GM21528 (cell line): ENCODE results near the gene MT1B.
A peak's percentile ranks its signal among the peaks of the same experiment; 100 is the strongest.
"Not testable (repeated sequence)": the region's sequence is repeated elsewhere in the genome, so short reads cannot be mapped to it uniquely, and the experiment has no call there.

Source experiments
- ATAC-seq: cut with Tn5 transposase; IDR thresholded peaks from one replicate; pipeline ENCODE4 v1.9.1; 2021; ENCODE audit warnings: mild to moderate bottlenecking, moderate library complexity; ENCODE audit not compliant: unreplicated experiment, low FRiP score

MT1B gene

DNA sequence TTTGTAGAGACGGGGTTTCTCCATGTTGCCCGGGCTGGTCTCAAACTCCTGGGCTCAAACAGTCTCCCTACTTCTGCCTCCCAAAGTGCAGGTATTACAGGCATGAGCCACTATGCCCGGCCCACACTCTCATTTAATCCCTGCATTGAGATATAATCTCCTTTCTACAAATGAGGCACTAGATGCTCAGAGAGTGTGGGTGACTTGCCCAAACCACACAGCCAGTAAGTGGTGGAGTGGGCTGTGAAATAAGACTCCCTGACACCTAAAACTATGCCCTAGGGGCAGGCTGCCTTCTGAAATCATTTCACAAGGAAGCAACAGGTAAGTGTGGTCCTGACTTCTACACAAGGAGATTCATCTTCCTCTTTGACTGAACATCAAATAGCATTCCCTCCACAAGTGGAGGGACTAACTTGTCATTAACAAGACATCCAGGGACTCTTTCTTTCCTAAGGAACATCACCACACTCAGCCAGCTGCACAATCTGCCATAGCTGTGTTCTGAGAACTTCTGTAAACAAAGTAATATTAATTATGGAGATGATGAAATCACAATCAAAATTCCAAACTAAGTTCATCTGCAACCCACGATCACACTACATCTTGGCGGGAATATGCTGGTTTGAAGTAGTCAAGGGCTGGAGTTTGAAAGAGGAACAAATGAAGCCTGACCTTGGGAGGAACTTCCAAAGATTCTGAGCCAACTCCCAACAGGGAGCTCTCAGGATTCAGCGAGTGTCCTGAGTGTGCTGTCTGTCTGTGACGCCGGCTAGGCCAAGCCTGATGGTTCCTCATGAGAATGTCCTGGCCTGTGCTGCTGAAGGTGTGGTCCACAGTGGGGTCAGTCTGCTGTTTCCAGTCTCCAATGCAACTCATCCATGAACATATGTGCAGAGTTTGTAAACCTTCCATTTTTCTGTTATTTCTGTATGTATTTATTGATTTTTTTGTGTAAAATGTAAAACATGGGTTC is 13.9 kb downstream of the MT1B start:
- ATAC-seq, result not testable (repeated sequence)

DNA sequence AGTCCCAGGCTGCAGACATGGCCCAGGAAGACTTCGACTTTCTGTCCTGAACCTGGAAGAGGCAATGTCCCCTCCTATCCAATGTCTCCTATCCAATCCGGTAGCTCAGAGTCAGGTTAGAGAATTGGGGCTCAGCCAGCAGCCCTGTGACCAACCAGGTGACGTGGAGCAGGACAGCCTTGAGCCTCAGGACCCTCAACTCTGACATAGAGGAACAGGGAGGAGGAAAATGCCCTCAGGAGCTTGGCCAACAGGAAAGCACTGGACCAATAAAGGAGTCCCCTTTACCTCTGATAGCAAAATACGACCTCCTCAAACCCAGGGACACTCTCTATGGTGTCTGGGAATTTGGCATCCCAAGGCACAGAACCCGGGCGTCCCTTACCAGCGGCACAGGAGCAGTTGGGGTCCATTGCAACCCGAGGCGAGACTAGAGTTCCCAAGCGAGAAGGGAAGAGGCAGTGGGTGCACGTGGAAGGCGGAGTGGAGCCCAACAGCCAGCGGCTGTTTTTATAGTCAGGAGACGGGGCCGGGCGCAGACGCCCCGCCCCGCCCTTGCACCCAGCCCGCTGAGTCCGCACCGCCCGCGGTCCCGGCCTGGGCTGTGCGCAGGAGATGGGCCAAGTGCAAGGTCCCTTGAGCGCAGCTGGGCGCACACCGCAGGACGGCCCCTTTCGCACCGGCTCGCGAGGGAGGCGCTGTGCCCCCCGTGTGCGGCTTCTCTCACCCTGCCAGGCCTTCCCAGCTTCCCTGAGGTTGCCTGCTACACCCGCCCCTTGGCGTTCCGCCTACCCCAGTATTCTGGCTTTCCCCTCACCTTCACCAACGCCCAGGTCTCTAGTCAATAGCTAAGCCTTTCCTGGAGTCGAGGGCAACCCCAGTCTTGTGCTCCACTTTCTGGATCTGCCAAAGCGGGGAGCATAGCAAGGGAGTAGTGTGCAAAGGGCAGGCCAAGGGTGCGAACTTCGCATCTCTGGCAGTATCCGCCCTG is 16.2 kb downstream of the MT1B start, which contains the start of gene MT1G:
Gene MT1G, minus strand, starts transcription at position 485 of the 991 bp plus-strand sequence. Its CDS starts 72 bp downstream, at position 413.
- no peak for ATAC-seq

DNA sequence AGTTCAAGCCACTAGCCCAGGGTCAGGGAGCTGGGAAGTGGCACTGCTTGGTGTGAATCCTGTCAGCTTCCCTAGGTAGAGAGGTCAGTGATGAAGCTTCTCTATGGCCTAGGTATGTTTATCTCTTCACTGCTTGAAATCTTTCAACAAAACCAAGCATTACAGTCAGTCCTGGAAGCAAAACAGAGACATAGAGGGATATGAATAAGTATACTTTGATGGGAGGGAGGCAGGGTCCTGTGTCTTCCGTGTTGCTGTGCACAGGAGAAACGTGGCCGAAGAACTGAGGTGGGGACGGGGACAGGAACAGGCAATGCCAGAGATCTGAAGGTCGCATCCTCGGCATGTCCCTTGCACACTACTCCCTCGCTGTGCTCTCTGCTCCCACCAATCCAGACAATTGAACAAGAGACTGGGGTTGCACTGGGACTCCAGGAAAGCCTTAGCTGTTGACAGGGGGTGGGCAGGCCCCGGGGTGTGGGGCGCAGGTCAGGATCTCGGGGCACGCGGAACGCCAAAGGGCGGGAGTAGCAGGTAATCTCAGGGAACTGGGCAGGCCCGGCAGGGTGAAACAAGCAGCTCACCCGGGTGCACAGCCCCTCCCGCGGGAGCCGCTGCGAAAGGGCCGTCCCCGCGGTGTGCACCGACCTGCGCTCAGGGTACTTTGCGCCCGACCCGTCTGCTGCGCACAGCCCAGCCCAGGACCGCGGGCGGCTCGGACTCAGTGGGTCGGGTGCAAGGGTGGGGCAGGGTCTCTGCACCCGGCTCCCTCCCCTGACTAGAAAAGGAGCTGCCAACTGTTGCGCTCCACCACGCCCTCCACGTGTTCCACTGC is 17.5 kb downstream of the MT1B start, which contains the start of gene MT1H:
Gene MT1H, plus strand, starts transcription at position 810 of the 835 bp plus-strand sequence. CDS start 71 bp downstream, outside the sequence.
- no peak for ATAC-seq

DNA sequence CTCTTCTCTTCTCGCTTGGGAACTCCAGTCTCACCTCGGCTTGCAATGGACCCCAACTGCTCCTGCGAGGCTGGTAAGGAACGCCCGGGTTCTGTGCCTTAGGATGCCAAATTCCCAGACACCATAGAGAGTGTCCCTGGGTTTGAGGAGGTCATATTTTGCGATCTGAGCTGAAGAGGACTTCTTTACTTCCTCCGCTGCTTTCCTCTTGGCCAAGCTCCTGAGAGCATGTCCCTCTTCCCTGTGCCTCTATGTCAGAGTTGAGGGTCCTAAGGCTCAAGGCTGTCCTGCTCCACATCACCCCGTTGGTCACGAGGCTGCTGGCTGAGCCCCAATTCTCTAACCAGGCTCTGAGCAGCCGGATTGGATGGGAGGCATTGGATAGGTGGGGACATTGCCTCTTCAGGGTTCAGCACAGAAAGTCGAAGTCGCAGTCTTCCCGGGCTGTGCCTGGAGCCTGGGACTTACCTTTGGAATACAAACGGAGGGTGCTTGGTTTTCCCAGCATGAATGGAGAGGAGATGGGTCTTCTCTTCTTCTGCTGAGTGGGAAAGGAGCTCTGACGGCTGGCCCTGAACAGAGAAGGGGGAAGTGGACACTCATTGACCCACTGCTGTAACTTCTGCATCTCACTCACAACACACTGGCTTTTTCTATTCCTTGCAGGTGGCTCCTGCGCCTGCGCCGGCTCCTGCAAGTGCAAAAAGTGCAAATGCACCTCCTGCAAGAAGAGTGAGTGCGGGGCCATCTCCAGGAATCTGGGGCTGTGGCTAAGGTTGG is 18.3 kb downstream of the MT1B start:
- ATAC-seq, result no peak

DNA sequence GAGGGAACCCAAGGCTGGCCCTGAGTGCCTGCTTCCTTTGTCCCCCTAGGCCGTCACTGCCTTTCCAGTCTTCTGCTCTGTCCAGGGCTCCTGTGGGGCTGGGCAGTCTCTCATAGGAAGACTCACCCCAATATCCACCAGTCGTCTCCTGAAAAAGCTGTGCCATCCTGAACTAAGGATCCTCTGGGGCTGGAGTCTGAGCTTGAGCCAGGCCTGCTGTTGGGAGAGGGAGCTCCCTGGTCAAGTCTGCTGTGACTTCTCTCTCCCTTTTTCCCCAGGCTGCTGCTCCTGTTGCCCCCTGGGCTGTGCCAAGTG is 18.9 kb downstream of the MT1B start:
- no peak for ATAC-seq

DNA sequence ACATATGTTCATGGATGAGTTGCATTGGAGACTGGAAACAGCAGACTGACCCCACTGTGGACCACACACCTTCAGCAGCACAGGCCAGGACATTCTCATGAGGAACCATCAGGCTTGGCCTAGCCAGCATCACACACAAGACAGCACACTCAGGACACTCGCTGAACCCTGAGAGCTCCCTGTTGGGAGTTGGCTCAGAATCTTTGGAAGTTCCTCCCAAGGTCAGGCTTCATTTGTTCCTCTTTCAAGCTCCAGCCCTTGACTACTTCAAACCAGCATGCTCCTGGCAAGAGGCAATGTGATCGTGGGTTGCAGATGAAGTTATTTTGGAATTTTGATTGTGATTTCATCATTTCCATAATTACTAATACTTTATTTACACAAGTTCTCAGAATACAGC is 20.0 kb downstream of the MT1B start:
- ATAC-seq, result not testable (repeated sequence)

DNA sequence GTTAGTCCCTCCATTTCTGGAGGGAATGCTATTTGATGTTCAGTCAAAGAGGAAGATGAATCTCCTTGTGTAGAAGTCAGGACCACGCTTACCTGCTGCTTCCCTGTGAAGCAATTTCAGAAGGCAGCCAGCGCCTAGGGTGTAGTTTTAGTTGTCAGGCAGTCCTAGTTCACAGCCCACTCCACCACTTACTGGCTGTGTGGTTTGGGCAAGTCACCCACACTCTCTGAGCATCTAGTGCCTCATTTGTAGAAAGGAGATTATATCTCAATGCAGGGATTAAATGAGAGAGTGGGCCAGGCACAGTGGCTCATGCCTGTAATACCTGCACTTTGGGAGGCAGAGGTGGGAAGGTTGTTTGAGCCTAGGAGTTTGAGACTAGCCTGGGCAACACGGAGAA is 20.5 kb downstream of the MT1B start:
- not testable (repeated sequence) for ATAC-seq

DNA sequence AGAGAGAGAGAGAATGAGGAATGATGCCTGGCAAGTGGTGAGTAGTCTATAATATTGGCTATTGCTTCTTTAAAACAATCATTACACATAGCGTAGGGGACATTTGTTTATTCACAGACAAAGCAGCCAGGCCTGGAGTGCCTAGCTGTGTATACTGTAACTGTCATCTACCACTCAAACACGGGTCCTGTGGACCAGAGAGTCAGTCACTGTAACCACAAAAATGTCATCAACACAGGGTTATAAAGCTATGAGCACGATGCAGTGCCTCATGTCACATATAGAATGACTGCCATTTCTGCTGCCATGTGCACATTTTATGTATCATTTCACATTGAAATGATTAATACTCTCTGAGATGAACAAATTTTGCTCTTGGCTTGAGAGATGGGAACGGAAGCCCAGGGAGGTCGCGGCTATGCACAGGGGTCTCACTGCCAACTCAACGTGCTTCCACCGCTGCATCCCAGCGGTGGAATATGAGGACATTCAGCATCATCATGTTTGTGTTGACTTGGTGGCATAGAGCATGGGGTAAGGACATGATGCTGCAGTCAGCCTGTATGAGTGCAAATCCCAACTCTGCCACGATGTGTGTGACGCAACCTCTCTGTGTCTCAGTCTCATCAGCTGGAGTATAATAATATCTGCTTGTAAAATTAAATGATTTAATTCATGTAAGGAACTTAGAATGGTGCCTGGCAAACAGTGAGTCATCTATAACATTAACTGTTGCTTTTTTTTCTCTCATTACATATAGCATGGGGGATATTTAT is 21.3 kb downstream of the MT1B start:
- ATAC-seq, result no peak

DNA sequence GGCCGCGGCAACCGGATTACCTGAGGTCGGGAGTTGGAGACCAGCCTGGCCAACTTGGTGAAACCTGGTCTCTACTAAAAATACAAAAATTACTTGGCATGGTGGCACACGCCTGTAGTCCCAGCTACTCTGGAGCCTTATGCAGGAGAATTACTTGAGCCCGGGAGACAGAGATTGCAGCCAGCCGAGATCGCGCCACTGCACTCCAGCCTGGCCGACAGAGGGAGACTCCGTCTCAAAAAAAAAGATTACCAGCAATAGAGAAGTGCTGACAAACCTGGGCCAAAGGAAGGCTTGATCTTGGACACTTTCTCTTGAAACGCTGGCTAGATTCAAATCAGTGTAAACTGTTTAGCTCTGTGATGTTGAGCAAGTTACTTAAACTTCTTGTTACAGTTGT is 22.2 kb downstream of the MT1B start:
- ATAC-seq, result no peak

DNA sequence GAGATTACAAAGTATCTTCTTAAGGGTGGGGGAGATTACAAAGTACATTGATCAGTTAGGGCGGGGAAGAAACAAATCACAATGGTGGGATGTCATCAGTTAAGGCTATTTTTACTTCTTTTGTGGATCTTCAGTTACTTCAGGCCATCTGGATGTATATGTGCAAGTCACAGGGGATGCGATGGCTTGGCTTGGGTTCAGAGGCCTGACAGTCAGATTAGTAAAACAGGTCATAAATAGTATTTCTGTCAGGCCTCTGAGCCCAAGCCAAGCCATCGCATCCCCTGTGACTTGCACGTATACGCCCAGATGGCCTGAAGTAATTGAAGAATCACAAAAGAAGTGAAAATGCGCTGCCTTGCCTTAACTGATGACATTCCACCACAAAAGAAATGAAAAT is 22.9 kb downstream of the MT1B start:
- not testable (repeated sequence) for ATAC-seq

DNA sequence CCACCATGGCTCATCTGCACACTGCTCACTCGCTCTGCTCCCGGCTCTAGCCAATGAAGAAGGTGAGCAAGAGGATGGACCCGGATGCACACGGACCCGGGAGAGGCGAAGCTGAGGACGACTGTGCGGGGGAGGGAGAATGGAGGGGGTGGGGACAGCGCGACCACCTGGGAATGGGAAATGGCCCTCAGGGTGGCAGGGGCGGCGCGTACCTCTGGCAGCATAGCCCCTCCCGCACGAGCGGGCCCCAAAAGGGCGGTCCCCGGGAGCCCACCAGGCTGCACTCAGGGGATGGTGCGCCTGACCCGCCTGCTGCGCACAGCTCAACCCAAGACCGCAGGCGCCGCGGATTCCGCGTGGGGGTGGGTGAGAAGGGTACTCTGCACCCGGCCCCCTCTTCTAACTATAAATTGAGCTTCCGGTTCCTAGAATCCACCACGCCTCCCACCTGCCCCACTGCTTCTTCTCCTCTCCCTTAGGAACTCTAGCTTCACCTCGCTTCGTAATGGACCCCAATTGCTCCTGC is 24.1 kb downstream of the MT1B start:
- no peak for ATAC-seq

DNA sequence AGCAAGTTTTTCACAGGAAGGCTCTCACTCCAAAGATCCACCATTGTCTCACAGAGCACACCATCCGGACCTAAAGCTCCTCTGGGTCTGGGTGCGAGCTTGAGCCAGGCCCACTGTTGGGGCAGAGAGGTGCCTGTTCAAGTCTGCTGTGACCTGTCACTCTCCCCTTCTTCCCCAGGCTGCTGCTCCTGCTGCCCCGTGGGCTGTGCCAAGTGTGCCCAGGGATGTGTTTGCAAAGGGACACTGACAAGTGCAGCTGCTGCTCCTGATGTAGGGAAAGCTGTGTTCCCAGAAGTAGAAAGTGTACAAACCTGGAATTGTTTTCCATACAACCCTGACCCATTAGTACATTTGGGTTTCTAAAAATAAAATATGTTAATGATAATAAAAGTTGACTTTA is 25.8 kb downstream of the MT1B start:
- ATAC-seq, result no peak

DNA sequence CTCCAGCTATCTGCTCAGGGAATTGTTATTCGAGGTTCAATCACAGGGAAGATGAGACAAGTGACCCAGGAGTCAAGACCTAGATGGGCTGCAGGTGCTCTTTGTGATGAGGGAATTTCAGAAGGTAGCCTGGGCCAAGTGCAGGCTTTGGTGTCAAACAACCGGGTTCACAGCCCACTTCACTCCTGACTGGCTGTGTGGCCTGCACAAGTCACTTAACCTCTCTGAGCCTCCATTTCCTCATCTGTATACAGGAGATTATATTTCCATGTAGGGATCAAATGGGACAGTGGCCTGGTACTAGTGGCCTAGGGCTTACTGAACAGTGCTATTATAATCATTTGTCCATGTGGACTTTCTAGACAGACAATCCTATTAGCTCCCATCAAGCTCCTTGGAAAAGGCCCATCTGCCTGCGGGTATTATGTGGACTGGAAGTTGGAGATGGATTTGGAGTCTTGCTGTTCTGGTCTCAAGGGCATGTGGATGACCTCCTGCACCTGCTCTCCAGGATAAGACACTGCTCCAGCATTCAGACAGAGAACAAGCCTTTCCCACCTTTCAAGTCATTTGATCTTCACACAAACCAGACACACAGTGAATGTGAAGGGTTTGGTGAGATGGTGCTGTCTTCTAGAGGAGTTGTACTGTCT is 27.5 kb downstream of the MT1B start:
- no peak for ATAC-seq

DNA sequence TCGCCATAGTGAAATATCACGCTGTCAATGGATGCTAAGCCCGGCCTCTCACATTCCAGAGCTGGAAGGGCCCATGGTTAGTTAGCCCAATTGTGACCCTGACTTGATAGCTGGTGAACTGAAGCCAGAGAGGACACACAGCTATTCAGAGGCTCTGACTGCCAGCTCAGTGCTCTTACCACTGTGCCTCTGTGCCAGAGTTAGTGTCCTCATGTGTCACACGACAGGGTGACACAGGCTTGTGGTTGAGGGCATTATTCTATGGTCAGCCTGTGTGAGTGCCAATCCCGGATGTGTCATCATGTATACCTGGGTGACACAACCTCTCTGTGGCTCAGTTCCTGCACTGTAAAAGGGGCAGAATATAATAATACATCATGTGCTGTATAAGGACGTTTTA is 28.1 kb downstream of the MT1B start:
- ATAC-seq, result no peak

DNA sequence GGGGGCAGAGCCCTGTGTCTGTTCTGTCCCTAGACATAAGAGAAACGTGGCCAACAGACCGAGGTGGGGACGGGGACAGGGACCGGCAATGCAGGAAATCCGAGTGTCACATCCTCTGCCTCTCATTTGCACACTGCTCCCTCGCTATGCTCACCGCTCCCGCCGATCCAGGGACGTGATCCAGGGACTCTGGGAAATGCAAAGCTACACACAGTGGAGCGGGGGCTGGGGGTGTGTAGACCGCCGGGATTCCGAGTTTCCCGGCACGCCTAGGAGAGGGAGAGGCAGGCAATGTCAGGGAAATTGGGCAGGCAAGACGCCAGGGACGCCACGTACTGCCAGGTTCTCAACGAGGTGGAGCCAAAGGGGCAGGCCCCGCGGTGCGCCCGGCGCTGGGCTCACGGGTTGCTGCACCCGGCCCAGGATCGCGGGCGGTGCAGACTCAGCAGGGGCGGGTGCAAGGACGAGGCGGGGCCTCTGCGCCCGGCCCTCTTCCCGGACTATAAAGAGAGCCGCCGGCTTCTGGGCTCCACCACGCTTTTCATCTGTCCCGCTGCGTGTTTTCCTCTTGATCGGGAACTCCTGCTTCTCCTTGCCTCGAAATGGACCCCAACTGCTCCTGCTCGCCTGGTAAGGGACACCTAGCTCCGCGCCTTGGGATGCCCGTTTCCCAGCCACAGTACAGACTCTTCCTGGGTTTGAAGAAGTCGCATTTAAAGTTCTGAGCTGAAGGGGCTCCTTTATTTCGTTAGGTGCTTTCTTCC is 30.4 kb downstream of the MT1B start, which contains the start of gene MT1X:
Gene MT1X, plus strand, starts transcription at position 532 of the 764 bp plus-strand sequence. Its CDS starts 71 bp downstream, at position 603.
- peak; percentile 98 for ATAC-seq

DNA sequence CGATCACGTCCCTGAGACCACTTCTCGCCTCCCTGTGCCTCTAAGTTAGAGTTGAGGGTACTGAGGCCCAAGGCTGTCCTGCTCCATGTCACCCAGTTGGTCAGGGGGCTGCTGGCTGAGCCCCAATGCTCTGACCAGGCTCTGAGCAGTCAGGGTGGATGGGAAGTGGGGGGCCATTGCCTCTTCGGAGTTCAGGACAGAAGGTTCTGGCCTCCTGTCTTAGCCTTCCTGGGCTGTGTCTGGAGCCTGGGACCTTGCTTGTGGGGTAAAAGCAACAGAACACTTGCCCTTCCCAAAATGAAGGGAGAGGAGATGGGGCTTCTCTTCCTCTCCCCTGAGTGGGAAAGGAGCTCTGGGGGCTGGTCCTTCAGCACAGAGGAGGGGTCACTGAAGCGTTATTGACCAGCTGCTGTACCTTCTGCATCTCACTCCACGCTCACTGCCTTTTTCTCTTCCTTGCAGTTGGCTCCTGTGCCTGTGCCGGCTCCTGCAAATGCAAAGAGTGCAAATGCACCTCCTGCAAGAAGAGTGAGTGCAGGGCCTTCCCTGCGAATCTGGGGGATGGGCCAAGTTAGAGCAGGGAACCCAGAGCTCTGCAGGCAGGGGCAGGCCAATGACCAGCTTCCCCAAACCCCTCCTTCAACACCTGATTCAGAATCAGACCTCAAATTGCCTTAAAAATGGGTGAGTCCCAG is 31.2 kb downstream of the MT1B start:
- ATAC-seq, result peak; percentile 16
